IPS-18a (cell line): ENCODE results near the gene STARD3NL.
"Not testable (repeated sequence)": the region's sequence is repeated elsewhere in the genome, so short reads cannot be mapped to it uniquely, and the experiment has no call there.

Experiments used
- H3K27ac ChIP-seq: one replicate; pipeline ENCODE4 v1.5.1; 2013; ENCODE audit warnings: low read length
- H3K27me3 ChIP-seq: one replicate; pipeline ENCODE4 v1.6.1; 2013; ENCODE audit warnings: mild to moderate bottlenecking, low read length; ENCODE audit not compliant: control insufficient read depth, insufficient read depth
- H3K36me3 ChIP-seq: one replicate; pipeline ENCODE4 v1.6.1; 2013; ENCODE audit warnings: low read depth, low read length; ENCODE audit not compliant: control insufficient read depth
- H3K4me1 ChIP-seq: one replicate; pipeline ENCODE4 v1.6.1; 2013; ENCODE audit warnings: low read depth, low read length; ENCODE audit not compliant: control insufficient read depth
- H3K4me3 ChIP-seq: one replicate; pipeline ENCODE4 v1.5.1; 2013; ENCODE audit warnings: low read length
- H3K9ac ChIP-seq: one replicate; pipeline ENCODE4 v1.6.1; 2013; ENCODE audit warnings: mild to moderate bottlenecking, low read length, moderate library complexity
- H3K9me3 ChIP-seq: one replicate; pipeline ENCODE4 v1.6.1; 2013; ENCODE audit warnings: low read depth, low read length; ENCODE audit not compliant: control insufficient read depth

STARD3NL gene

DNA sequence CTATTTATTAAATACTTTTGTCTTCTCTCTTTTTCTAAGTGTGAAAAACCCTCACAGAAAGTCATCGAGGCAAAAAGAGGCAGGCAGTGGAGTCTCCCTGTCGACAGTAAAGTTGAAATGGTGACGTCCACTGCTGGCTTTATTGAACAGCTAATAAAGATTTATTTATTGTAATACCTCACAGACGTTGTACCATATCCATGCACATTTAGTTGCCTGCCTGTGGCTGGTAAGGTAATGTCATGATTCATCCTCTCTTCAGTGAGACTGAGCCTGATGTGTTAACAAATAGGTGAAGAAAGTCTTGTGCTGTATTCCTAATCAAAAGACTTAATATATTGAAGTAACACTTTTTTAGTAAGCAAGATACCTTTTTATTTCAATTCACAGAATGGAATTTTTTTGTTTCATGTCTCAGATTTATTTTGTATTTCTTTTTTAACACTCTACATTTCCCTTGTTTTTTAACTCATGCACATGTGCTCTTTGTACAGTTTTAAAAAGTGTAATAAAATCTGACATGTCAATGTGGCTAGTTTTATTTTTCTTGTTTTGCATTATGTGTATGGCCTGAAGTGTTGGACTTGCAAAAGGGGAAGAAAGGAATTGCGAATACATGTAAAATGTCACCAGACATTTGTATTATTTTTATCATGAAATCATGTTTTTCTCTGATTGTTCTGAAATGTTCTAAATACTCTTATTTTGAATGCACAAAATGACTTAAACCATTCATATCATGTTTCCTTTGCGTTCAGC is 52.0 kb downstream of the STARD3NL start:
- H3K9me3 ChIP-seq = no peaks in the 10 kb centered on the region
- H3K27ac ChIP-seq = no peak overlapping the region
- no peak overlapping the region for H3K9ac ChIP-seq
- H3K4me1 ChIP-seq = no peaks in the 10 kb centered on the region
- no peaks in the 10 kb centered on the region for H3K27me3 ChIP-seq
- no peak overlapping the region for H3K4me3 ChIP-seq
- H3K36me3 ChIP-seq = peaks cover 14% of the 10 kb centered on the region

DNA sequence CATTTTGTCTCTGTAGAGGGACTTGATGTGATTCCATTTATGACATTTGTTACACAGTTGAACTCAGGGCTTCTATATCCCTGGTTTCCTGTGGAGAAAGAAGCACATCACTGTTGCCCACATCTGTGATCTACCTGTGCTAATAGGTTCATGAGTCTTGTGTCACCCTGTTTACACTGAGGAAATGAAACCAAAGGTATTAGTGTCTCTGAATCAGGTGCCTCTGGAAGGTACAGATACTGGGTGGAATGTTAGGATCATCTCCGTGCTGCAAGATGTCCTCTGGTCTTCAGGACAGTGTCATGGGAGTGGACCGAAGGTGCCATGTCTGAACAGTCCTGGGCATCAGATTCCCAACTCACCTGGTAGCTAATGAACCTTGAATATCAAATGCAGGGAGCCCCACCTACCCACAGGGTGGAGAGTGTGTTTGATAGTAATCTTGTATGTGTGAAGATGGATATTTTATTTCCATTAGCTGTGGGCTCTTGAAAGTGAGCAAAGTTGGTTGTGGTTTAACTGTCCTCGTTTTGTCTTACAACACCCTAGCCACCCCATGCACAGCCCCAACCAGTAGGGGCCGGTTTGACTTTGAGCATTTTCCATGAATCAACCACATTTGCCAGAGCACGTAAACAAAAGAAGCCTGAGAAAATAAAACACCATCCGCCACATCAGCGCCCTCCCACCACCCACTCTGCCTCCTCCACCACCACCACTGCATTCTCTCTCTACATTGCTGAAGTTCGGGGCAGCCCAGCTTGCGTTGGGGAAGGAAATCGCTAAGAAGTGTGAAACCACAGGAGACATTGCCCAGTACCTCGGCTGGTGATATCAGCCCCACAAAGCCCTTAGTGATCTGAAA is 54.7 kb downstream of the STARD3NL start:
- no peak overlapping the region for H3K4me3 ChIP-seq
- no peaks in the 10 kb centered on the region for H3K4me1 ChIP-seq
- H3K9ac ChIP-seq = no peak overlapping the region
- peaks cover 14% of the 10 kb centered on the region for H3K36me3 ChIP-seq
- H3K27ac ChIP-seq = no peak overlapping the region
- H3K9me3 ChIP-seq = no peaks in the 10 kb centered on the region
- H3K27me3 ChIP-seq = no peaks in the 10 kb centered on the region

DNA sequence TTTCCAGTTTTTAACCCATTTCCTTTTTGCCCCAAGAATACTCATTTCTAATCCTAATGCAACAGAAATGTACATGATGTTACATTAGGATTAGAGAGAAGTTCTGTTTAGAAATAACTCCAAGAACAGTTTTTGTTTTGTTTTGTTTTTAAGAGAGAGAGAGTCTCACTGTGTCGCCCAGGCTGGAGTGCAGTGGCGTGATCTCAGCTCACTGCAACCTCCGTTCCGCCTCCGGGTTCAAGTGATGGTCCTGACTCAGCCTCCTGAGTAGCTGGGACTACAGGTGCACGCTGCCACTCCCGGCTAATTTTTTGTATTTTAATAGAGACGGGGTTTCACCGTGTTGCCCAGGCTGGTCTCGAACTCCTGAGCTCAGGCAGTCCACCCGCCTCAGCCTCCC is 56.7 kb downstream of the STARD3NL start:
- H3K27me3 ChIP-seq, H3K36me3 ChIP-seq, H3K27ac ChIP-seq, H3K4me3 ChIP-seq, H3K4me1 ChIP-seq, H3K9me3 ChIP-seq, H3K9ac ChIP-seq: not testable (repeated sequence)

GRCh38 chr7:38235606-38236005 is 57.6 kb downstream of the STARD3NL start:
- no peak overlapping the region for H3K4me3 ChIP-seq
- H3K4me1 ChIP-seq = no peaks in the 10 kb centered on the region
- no peak overlapping the region for H3K27ac ChIP-seq
- H3K9me3 ChIP-seq = no peaks in the 10 kb centered on the region
- H3K36me3 ChIP-seq = no peaks in the 10 kb centered on the region
- no peak overlapping the region for H3K9ac ChIP-seq
- H3K27me3 ChIP-seq = no peaks in the 10 kb centered on the region

DNA sequence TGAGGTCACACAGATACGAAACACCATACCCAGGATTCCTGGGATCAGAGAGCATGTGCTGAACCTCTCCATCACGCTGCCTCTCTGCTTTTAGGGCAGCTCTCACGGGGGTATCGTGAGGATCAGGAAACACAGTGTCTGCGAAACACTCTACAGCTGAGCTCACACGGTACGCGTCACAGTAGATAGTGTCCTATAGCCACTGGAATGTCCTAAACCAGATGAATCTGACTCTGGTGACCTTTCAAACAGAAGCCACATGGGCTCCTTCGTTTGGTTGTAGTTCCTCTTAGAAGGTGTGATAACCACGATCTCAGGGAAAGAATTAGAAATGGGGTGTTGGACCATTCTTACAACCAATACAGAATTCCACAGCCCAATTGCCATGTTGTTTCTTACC is 61.1 kb downstream of the STARD3NL start:
- H3K4me3 ChIP-seq, H3K27ac ChIP-seq, H3K36me3 ChIP-seq, H3K9ac ChIP-seq, H3K4me1 ChIP-seq, H3K27me3 ChIP-seq, H3K9me3 ChIP-seq: not testable (repeated sequence)

DNA sequence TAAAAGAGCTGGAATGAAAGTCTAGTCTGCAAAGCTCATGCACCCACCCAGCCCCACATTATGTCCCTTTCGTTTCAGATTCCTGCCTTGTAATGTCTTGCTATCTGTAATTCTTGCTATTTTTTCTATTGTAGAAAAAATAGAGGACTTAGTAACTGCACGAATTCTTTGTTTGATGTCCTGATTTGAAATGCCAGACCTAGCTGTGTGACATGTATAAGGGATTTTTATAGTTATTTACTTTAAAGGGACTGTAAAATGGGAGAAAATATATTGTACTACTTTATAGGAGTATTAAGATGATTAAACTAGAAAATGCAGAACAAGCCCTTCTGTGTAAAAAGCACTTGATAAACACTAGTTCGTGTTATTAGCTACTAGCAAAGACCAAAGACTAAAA is 63.0 kb downstream of the STARD3NL start:
- no peak overlapping the region for H3K27ac ChIP-seq
- no peaks in the 10 kb centered on the region for H3K27me3 ChIP-seq
- no peak overlapping the region for H3K9ac ChIP-seq
- no peaks in the 10 kb centered on the region for H3K9me3 ChIP-seq
- no peak overlapping the region for H3K4me3 ChIP-seq
- H3K4me1 ChIP-seq = no peaks in the 10 kb centered on the region
- H3K36me3 ChIP-seq = no peaks in the 10 kb centered on the region

DNA sequence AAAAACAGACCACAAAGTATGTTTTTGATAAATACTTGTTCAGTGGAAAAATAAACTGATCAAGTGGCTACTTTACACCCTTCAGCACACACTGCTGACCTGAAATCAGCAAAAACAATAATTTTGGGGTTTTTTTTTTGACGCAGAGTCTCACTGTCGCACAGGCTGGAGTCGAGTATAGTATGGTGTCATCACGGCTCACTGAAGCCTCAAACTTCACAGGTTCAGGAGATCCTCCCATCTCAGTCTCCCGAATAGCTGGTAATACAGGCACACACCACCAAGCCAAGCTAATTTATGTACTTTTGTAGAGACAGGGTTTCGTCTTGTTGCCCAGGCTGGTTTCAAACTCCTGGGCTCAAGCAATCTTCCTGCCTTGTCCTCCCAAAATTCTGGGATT is 64.8 kb downstream of the STARD3NL start:
- Histone ChIP-seq H3K9me3 (no peaks in the 10 kb centered on the region), H3K27ac (no peak overlapping the region), H3K9ac (no peak overlapping the region), H3K4me3 (no peak overlapping the region), H3K4me1 (no peaks in the 10 kb centered on the region), H3K36me3 (no peaks in the 10 kb centered on the region), H3K27me3 (no peaks in the 10 kb centered on the region)

GRCh38 chr7:38243345-38243744 is 65.3 kb downstream of the STARD3NL start:
- not testable (repeated sequence) for H3K27ac ChIP-seq, H3K36me3 ChIP-seq, H3K27me3 ChIP-seq, H3K4me1 ChIP-seq, H3K9ac ChIP-seq, H3K4me3 ChIP-seq, H3K9me3 ChIP-seq

GRCh38 chr7:38244516-38244915 is 66.5 kb downstream of the STARD3NL start:
- Histone ChIP-seq H3K4me1 (no peaks in the 10 kb centered on the region), H3K9ac (no peak overlapping the region), H3K27ac (no peak overlapping the region), H3K9me3 (no peaks in the 10 kb centered on the region), H3K4me3 (no peak overlapping the region), H3K36me3 (no peaks in the 10 kb centered on the region), H3K27me3 (no peaks in the 10 kb centered on the region)

- Histone ChIP-seq H3K4me1 (no peaks in the 10 kb centered on the region), H3K27ac (no peak overlapping the region), H3K9me3 (no peaks in the 10 kb centered on the region), H3K36me3 (no peaks in the 10 kb centered on the region), H3K9ac (no peak overlapping the region), H3K27me3 (no peaks in the 10 kb centered on the region), H3K4me3 (no peak overlapping the region)
These were observed 67.4 kb downstream of the STARD3NL start for GRCh38 chr7:38245409-38245977.

GRCh38 chr7:38248069-38248567 is 70.1 kb downstream of the STARD3NL start:
- Histone ChIP-seq H3K4me1 (no peaks in the 10 kb centered on the region), H3K36me3 (no peaks in the 10 kb centered on the region), H3K27ac (no peak overlapping the region), H3K9ac (no peak overlapping the region), H3K9me3 (no peaks in the 10 kb centered on the region), H3K27me3 (no peaks in the 10 kb centered on the region), H3K4me3 (no peak overlapping the region)
